Measurements from ENCODE around the gene ATP9B. TPM values are rescaled to one million over a fixed set of nuclear protein-coding genes. Genes with fewer than 3 reads are reported as not detected.

ATP9B gene
- total and polyA plus RNA-seq, 10 of the 15 experiments (the other 5 are each of a cell fraction or from before 2014, with no cell fraction given): 0.74 to 20.7 (median 12.9) TPM

DNA sequence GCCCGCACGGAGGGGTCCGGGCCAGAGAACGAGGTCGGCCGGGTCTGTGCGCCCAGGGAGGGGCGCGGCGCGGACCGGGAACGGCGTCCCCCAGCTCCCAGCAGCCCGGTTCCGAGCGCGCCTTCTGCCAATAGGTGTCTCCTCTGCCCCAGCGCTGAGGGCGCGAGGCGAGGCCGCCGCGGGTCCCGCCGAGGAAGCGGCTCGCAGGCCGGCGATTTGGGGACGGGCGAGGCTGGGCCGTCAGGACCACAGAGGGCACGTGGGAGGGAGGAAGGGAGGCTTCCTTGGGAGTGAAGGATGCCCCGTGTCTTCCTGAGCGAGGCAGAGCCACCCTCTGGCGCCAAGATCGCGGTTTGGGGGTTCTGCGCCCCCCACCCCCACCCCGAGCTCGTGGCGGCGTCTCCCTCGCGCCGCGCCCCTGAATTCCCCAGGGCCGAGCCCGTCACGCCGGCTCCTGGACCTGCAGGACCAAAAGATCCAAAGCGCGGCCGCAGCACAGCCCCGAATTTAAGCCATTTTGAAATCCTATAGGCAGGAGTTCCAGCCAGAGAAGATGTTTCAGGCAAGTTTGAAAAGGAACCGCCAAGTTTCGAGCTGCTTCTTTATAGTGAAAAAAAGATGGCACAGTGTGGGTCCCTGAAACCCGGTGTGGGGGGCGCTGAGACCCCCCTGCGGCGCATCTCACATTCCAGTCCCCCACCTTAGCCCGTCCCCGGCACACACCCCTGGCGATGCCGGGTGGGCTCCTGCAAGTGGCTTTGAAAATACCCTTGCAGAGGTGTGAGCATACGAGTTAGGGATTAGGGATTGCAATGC, 327.4 kb downstream of the ATP9B start (continued):
- TF ChIP-seq, protein P1, sequence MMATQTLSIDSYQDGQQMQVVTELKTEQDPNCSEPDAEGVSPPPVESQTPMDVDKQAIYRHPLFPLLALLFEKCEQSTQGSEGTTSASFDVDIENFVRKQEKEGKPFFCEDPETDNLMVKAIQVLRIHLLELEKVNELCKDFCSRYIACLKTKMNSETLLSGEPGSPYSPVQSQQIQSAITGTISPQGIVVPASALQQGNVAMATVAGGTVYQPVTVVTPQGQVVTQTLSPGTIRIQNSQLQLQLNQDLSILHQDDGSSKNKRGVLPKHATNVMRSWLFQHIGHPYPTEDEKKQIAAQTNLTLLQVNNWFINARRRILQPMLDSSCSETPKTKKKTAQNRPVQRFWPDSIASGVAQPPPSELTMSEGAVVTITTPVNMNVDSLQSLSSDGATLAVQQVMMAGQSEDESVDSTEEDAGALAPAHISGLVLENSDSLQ (IDR thresholded peaks at IDR 0.05): no peak
- TF ChIP-seq, protein P2, sequence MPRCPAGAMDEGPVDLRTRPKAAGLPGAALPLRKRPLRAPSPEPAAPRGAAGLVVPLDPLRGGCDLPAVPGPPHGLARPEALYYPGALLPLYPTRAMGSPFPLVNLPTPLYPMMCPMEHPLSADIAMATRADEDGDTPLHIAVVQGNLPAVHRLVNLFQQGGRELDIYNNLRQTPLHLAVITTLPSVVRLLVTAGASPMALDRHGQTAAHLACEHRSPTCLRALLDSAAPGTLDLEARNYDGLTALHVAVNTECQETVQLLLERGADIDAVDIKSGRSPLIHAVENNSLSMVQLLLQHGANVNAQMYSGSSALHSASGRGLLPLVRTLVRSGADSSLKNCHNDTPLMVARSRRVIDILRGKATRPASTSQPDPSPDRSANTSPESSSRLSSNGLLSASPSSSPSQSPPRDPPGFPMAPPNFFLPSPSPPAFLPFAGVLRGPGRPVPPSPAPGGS (IDR thresholded peaks at IDR 0.05; ENCODE audit: borderline replicate concordance, insufficient read depth, low read depth, low read length, poor library complexity, severe bottlenecking): no peak
- no peak for TF ChIP-seq JUNB (IDR thresholded peaks at IDR 0.05)
- TF ChIP-seq, protein P3, sequence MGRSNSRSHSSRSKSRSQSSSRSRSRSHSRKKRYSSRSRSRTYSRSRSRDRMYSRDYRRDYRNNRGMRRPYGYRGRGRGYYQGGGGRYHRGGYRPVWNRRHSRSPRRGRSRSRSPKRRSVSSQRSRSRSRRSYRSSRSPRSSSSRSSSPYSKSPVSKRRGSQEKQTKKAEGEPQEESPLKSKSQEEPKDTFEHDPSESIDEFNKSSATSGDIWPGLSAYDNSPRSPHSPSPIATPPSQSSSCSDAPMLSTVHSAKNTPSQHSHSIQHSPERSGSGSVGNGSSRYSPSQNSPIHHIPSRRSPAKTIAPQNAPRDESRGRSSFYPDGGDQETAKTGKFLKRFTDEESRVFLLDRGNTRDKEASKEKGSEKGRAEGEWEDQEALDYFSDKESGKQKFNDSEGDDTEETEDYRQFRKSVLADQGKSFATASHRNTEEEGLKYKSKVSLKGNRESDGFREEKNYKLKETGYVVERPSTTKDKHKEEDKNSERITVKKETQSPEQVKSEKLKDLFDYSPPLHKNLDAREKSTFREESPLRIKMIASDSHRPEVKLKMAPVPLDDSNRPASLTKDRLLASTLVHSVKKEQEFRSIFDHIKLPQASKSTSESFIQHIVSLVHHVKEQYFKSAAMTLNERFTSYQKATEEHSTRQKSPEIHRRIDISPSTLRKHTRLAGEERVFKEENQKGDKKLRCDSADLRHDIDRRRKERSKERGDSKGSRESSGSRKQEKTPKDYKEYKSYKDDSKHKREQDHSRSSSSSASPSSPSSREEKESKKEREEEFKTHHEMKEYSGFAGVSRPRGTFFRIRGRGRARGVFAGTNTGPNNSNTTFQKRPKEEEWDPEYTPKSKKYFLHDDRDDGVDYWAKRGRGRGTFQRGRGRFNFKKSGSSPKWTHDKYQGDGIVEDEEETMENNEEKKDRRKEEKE (IDR thresholded peaks at IDR 0.05): no peak
- no peak for TF ChIP-seq NR2F1 (conservative IDR thresholded peaks at IDR 0.05)
- TF ChIP-seq, protein P4, sequence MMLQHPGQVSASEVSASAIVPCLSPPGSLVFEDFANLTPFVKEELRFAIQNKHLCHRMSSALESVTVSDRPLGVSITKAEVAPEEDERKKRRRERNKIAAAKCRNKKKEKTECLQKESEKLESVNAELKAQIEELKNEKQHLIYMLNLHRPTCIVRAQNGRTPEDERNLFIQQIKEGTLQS (IDR thresholded peaks at IDR 0.05; ENCODE audit: borderline replicate concordance, extremely low read depth, low read depth, low read length): no peak
- TF ChIP-seq, protein P5, sequence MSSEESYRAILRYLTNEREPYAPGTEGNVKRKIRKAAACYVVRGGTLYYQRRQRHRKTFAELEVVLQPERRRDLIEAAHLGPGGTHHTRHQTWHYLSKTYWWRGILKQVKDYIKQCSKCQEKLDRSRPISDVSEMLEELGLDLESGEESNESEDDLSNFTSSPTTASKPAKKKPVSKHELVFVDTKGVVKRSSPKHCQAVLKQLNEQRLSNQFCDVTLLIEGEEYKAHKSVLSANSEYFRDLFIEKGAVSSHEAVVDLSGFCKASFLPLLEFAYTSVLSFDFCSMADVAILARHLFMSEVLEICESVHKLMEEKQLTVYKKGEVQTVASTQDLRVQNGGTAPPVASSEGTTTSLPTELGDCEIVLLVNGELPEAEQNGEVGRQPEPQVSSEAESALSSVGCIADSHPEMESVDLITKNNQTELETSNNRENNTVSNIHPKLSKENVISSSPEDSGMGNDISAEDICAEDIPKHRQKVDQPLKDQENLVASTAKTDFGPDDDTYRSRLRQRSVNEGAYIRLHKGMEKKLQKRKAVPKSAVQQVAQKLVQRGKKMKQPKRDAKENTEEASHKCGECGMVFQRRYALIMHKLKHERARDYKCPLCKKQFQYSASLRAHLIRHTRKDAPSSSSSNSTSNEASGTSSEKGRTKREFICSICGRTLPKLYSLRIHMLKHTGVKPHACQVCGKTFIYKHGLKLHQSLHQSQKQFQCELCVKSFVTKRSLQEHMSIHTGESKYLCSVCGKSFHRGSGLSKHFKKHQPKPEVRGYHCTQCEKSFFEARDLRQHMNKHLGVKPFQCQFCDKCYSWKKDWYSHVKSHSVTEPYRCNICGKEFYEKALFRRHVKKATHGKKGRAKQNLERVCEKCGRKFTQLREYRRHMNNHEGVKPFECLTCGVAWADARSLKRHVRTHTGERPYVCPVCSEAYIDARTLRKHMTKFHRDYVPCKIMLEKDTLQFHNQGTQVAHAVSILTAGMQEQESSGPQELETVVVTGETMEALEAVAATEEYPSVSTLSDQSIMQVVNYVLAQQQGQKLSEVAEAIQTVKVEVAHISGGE (CRISPR knock-in tag; IDR thresholded peaks at IDR 0.05): no peak
- TF ChIP-seq GABPA (IDR thresholded peaks at IDR 0.05; ENCODE audit: low read depth): no peak
- no peak; the same call in 1 of the 2 replicates for TF ChIP-seq SMARCA5 (IDR thresholded peaks at IDR 0.05)
- peak; percentile 15; the same call in 1 of the 2 replicates for TF ChIP-seq IKZF1 (conservative IDR thresholded peaks at IDR 0.05)
- peak; percentile 27 for TF ChIP-seq POLR2A (IDR thresholded peaks at IDR 0.05; ENCODE audit: low read depth, low read length)
- TF ChIP-seq ETV6 (conservative IDR thresholded peaks at IDR 0.05 in 1 of 2, IDR thresholded peaks at IDR 0.05 in 1 of 2; ENCODE audit: borderline replicate concordance in 1 of 2, low read depth in 1 of 2): no peak
- TF ChIP-seq, protein P6, sequence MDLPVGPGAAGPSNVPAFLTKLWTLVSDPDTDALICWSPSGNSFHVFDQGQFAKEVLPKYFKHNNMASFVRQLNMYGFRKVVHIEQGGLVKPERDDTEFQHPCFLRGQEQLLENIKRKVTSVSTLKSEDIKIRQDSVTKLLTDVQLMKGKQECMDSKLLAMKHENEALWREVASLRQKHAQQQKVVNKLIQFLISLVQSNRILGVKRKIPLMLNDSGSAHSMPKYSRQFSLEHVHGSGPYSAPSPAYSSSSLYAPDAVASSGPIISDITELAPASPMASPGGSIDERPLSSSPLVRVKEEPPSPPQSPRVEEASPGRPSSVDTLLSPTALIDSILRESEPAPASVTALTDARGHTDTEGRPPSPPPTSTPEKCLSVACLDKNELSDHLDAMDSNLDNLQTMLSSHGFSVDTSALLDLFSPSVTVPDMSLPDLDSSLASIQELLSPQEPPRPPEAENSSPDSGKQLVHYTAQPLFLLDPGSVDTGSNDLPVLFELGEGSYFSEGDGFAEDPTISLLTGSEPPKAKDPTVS (IDR thresholded peaks at IDR 0.05; ENCODE audit: low read depth, low read length): no peak
- TF ChIP-seq MEF2B (IDR thresholded peaks at IDR 0.05; ENCODE audit: partially characterized antibody, poor library complexity, severe bottlenecking): peak; percentile 53
- no peak for TF ChIP-seq MEF2A (IDR thresholded peaks at IDR 0.05; ENCODE audit: insufficient read depth, low read depth, low read length)
- TF ChIP-seq SPI1 (IDR thresholded peaks at IDR 0.05; ENCODE audit: borderline replicate concordance, insufficient read depth, low read depth, low read length): no peak
